NOMO-1 (cell line): Measurements from ENCODE around the gene SH3TC1.

Source experiments
- DNase-seq, 2 experiments: peaks; one replicate each; lab custom pipeline; 2025; ENCODE audit not compliant: unreplicated experiment in 2 of 2; lab: John Stamatoyannopoulos, UW

SH3TC1 gene

DNA sequence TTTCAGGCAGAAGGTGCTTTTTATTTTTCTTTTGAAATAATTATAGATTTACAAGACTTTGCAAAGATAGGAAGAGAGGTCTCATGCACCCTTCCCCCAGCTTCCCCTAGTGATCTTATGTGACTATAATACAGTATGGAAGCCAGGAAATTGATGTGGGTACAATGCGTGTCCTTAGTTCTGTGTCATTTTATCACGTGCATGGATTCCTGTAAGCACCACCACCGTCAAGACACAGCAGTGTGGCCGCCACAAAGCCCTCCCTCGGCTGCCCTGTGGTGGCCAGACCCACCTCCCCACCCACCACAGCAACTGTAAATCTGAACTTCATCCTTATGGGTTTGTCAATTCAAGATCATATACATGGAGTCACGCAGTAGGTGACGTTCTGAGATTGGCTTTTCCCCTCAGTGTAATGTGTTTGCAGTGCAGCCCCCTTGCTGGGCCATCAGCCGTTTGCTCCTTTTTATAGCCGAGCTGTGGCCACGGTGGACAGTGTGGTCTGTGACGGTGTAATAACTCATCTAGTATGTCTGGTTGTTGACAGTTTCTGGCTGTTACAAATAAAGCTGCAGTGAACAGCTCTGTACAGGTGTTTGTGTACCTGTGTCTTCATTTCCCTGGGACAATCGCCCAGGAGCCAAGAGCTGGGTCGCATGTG is 59.6 kb downstream of the SH3TC1 start:
- DNase-seq, result no peak

DNA sequence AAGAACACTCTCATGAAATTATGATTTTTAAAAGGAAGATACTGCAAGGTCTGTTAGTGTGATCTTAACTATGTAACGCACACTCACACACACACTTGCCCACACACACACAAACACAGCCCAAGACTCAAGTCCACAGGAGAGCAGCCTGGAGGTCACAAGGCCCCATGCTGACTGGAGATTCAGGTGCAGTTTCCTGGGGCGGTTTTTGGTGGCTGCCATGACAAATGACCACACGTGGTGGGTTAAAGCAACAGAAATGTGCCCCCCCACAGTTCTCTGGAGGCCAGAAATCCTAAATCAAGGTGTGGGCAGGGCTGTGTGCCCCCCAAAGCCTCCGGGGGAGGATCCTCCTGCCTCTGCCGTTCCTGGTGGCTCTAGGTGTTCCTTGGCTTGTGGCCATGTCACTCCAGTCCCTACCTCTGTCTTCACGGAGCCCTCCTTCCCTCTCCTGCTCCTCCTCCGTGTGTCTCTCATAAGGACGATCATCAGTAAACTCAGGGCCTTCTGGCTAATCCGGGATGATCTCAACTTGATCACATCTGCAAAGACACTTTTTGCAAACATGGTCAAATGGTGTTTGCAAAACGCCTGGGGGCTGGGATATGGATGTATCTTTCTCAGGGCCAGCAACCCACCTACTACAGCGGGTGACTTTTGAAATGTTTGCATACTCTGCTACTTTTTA is 60.8 kb downstream of the SH3TC1 start:
- no peak for DNase-seq

DNA sequence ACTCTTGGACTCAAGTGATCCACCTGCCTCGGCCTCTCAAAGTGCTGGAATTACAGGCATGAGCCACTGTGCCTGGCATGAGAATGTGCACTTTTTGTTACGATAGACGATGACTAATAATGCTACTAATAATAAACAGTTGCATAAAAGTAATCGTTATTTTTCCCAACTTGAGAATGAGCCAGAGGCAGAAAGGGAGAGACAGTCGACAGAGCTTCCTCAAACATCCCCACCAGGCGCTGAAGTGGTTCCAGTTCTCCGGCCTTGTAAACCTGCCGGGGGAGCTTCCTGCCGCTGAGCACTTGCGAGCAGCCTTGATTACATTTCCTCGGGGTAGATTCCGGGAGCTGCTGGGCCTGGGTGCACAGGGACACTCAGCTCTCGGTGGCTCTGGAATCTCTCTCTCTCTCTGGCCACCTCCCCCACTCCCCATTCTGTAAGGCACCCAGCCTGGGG is 61.6 kb downstream of the SH3TC1 start:
- DNase-seq, result no peak

DNA sequence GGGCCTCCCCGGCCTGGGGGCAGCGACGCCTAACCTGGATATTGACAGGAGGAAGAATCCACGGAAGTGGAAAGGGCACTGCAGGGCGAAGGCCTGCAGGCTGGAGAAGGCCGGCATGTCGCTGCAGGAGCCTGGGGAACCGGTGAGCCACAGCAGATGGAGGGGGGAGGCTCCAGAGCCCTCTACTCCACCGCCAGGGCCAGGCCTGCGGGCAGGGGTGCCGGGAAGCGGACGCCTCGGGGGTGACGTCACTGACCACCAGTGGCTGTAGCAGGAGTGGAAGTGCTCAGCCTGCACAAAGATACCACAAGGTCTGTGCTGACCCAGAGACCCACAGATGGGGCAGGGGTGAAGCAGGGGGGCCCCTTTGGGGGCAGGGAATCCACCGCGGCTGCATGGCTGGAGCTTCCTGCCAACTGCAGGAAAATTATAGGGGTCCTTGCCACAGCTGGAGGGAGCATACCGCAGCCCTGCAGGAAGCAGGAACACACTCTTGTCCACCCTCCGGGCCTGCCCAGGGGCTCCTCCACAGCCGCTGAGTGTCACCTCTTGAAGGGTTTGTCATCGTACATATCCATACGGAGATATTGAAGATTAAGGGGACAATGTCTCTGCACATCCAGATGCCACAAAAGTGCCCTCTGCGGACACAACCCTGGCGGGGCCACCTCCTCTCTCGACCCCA is 62.9 kb downstream of the SH3TC1 start:
- DNase-seq, result no peak

DNA sequence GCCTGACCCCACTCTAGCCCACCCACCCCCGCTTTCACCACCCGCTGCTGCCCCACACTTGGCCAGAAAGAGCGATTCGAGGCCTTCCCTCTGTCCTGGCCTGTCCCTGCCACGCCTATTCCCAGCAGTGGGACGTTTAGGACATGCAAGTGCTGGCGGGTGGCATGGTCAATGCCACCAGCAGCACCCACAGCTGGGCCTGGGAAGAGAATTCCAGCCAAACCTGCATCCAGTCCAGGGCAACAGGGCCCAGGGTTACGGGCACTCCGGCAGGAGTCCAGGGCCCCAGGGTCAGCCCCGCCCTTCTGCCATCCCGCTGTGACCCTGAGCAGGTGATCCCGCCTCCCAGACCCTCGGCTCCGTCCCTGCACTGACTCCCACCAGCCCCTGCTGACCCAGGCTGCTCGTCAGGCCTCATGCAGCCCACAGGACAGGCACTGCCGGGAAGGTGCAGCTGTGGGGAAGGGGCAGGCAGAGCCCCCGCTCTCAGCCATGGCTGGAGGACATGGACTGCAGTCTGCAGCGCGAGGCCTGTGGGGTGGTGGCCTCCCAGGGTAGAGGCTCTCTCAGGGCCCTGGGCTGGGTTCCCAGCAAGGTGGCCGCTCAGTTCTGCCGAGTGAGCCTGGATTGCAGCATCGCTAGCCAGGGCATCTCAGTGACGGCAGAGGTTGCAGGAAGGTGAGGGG is 63.7 kb downstream of the SH3TC1 start:
- DNase-seq, result no peak

DNA sequence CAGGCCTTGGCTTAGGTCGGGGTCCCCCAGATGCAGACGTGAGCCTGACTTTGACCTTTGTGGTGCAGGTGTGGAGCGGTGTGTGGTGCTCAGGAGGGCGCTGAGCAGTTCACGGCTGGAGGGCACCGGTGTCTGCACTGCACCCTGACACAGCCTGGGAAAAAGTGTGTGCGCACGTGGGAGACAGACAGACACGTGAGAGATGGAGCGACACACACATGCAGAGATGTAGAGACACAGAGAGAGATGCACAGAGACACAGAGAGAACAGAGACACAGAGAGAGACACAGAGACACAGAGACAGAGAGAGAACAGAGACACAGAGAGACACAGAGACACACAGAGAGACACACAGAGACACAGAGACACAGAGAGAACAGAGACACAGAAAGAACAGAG is 64.3 kb downstream of the SH3TC1 start:
- DNase-seq, result no peak

DNA sequence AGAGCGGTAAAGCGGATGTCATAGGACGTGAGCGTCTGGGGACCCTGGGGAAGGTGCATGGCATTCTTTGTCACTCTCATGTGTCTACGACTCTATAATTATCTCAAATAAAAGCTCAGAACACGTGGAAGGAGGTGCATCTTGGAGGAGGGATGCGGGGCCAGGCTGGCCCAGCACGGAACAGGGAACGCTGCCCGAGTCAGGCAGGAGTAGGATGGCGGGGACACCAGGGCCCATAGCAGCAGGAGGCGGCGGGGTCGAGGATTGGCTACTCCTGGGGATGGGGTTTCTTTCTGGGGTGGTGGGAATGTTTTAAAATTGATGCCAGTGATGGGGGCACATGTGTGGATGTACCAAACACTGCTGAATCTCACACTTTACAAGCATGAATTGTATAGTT is 65.0 kb downstream of the SH3TC1 start:
- no peak for DNase-seq

DNA sequence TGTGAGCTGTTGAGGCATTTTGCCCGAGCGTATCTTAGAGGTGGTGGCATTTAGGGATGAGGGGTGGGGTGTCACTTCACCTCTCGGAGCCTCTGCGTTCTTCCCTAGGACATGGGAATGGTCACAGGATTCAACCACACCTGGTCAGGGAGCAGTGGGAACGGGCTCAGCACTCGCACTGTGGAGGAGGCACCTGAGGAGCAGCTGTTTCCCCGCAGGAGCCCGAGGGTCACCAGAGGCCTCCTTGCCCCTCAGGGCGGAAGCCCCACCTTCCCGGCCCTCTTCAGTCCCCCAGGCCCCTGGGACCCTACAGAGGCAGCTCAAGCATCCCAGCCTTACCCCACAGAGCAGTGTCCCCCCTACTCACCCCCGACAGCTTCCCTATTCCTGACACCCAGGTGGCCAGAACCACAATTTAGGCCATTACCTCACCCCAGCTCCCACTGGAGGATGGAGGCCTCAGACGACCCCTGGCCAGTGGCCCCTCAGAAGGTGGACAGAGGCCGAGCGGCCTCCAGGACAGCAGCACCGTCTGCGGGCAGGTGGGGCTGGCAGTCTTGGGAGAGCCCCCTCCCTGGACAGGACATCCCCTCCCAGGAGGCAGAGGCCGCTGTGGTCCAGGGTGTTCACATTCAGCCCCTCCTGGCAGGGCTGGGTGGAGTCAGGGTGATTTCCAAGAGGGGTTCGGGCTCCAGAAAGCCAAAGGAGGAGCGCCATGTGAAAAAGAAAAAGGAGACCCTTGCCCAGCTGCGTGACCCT is 66.3 kb downstream of the SH3TC1 start:
- DNase-seq, result no peak

DNA sequence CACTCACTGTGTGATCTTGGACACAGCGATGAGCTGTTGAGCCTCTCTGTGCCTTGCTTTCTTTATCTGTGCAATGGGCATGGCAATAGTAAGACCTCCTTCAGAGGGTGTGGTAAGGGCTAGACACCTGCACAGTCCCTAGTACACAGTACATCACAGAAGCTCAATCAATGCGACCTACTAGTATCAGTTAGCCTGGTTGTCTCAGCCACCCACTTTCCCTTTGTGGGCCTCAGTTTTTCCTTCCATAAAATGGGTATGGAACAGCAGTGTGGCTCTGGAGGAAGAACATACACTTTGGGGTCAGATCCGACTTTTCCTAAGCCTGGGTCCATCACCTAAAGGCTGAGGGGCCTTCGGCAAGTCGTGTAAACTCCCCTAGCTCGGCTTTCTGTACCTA is 67.0 kb downstream of the SH3TC1 start:
- DNase-seq, result no peak

DNA sequence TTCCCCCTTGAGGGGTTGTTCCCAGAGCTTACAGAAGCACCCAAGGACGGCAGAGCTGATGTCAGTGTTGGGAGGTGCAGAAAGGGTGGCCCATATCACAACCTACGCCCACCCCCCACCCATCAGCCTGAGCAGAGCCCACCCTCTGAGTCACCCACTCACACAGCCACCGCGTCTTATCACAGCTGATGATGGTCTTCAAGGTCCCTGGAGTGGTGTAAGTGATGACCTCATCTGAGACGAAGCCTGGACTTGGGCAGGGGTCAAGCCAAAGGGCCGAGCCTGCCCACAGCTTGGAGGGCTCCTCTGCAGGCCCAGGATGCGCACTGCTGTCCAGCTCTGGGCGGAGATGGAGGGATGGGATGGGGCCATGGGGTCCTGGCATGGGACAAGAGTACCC is 67.4 kb downstream of the SH3TC1 start:
- no peak for DNase-seq

DNA sequence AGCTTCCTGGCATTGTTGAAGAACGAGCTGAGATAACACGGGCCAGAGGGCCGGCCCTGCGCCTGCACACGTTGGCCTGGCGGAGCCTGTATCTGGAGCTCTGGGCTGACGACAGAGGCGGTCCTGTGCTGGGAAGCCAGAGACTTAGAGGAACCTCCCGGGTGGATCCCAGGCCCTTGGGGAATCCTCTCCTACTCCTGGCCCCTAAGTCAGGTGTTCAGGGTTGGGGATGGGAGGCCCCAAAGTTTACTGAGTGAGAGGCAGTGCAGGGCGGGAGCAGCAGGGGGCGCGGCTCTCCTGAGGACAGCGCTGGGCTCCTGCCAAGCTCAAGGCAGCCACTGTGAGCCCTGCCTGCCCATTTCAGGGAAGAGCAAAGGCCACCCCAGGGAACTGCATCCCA is 68.0 kb downstream of the SH3TC1 start:
- DNase-seq, result peak; percentile 28 to 35

DNA sequence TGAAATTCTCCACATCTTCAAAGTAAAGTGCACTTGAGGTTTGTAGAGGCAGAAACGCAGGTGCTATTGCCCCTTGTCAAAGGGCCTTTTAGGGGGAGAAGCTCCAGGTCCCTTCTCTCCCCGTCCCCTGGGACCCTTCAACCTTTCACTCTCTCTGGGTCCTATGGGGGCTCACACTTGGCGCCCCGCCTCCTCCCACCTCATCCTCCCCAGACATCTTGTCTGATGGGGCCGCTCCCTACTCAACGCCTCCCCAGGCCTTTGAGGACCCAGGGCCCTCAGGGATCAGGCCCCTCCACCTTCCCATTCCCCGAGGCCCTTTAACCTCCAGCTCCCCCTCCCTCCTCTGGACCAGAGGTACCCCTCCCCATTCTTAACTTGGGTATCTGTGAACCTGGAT is 69.1 kb downstream of the SH3TC1 start:
- DNase-seq, result no peak

DNA sequence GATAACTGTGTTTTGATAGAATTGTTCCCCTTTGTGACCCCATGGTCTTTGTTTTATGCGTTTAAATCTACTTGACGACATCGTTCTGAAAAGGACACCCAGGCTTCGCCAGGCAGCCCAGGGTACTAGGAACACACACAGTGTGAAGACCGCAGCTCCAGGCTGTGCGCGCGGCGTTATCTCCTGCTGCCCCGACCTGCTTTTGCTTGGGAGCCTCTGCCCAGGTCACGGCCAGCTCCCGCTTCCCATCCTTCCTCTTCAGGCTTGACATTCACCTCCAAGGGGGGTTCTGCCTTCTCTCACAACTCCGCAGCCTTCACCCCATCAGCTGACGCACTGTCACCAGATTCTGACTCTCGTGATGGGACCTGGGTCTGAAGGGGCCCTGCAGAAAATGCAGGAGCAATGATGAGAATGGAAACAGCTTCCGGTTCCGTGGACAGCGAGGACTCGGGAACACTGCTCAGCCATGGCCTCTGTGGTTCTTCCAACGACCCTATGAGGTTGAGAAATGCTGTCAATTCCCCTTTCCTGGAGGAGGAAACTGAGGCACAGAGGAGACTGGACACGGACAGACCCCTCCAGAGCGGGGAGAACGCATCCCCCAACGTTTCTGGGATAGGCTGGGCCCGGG is 69.9 kb downstream of the SH3TC1 start:
- DNase-seq, result no peak

DNA sequence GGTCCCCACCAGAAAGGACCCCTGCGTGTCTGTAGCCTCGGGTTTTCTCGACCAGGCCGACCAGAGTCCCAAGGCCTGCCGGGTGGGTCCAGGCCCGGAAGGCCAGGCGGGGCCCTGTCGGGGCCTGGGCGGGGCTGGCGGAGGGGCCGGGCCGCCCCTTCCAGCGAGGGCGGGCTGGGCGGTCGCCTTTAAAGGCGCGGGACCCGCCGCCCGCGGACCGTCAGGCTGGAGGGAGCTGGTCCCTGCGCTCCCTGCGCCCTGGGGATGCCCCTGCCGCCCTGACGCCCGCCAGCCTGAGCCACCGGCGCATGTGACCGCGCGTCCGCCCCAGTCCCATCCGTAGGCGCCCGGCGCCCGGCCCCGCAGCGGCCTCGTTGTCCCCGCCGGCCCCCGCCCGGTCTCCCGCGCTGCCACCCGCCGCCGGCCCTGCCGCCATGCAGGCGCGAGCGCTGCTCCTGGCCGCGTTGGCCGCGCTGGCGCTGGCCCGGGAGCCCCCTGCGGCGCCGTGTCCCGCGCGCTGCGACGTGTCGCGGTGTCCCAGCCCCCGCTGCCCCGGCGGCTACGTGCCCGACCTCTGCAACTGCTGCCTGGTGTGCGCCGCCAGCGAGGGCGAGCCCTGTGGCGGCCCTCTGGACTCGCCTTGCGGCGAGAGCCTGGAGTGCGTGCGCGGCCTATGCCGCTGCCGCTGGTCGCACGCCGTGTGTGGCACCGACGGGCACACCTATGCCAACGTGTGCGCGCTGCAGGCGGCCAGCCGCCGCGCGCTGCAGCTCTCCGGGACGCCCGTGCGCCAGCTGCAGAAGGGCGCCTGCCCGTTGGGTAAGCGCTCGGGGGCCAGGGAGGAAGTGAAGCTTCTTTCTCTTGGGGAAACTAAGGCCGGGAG is 70.7 kb downstream of the SH3TC1 start, which contains the start of gene HTRA3:
Gene HTRA3, plus strand, starts transcription at position 220 of the 883 bp plus-strand sequence. Its CDS starts 215 bp downstream, at position 435.
- peak; percentile 44 to 54 for DNase-seq

DNA sequence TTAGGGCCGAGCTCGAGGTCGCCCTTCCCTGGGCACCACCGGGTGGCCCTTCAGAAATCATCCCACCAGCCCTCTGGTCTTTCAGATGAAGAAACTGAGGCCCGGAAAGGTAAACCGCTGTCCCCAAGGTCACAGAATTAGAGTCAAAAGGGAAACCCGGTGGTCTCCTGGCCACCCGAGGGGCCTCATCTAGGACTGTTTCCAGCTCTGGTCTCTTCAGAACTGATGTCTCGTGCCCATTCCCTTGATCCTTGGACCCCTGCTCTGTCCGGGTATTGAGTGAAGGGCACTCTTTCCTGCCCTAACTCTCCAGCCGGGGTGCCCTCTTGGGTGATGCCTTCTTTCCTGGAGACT is 71.3 kb downstream of the SH3TC1 start:
- no peak for DNase-seq

DNA sequence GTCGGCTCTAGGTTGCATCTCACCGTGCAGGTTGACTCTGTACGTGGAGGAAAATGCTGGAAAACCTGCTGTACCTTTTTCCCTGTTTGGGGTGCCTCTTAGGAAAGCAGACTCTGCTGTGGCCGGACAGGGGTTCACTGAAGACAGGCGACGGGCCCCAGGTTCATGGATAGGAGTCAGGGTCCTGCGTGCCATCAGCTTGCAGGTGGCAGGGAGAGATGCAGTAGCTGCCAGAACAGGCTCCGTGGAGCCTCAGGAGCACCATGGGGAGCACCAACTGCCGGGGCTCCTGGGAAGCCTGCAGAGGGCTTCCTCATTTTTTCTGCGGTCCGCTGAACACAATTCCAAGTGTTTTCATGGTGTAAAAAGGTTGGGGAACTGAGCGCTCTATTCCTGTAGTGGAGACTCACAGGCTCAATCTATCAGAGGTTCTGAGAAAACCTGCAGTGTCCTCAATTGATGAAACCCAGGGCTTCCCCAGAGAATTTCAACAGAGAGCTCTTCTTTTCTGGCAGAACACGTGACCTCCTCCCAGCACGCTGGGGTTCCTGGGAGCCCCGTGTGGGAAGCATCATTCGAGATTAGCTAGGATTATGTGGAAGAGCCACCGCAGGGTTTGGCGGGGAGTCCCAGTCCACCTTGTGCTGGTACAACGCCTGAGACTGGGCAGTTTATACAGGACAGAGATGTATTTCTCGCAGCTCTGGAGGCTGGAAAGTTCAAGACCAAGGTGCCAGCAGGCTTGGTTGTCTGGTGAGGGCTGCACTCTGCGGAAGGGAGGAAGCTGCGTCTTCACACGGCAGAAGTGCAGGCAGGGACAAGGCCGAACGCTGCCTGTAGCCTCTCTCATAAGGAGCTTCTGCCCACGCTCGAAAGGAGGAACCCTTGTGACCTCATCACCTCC is 72.1 kb downstream of the SH3TC1 start:
- no peak for DNase-seq

DNA sequence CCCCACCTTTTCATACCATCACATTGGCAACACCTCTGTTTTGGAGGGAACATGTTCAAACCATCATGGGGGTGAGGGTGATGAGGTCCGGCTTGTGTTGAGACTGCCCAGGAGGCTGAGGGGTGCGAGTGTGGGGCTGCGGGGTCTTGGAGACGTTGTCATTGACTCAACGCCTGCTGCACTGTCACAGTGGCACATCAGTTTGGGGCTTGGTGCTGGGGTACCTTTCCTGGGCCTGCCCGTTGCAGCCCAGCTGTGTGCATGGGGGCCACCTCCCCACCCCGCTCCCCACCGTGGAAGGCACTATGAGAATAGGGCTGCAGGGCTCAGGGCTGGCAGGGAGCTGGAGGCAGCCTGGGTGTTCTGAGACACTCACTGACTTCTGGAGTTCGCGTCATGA is 72.7 kb downstream of the SH3TC1 start:
- no peak for DNase-seq
